GM20000 (cell line): ENCODE measurements around the gene DPP6.

Source experiments
- DNase-seq: peaks from one replicate; pipeline ENCODE4 v3.0.0; 2012; ENCODE audit warnings: low spot score
- CTCF ChIP-seq: IDR thresholded peaks from 2 replicates; pipeline ENCODE4 v1.5.1; 2012; ENCODE audit warnings: mild to moderate bottlenecking, control low read depth; ENCODE audit errors: extremely low read depth, missing control alignments

Gene DPP6

GRCh38 chr7:154794147-154794780 is 742.1 kb downstream of the DPP6 start:
- peak; percentile 45 for DNase-seq
- TF ChIP-seq CTCF = no peak

- no peak for DNase-seq
- no peak for TF ChIP-seq CTCF
Measured at GRCh38 chr7:154795014-154795413, 742.8 kb downstream of the DPP6 start.

GRCh38 chr7:154795437-154795836 is 743.2 kb downstream of the DPP6 start:
- no peak for TF ChIP-seq CTCF
- DNase-seq = no peak

GRCh38 chr7:154804449-154804848 is 752.3 kb downstream of the DPP6 start:
- no peak for TF ChIP-seq CTCF
- DNase-seq = no peak

- TF ChIP-seq CTCF = no peak
- no peak for DNase-seq
Measured at GRCh38 chr7:154812027-154812426, 759.8 kb downstream of the DPP6 start.

GRCh38 chr7:154817224-154817896 is 765.2 kb downstream of the DPP6 start:
- no peak for TF ChIP-seq CTCF
- no peak for DNase-seq

GRCh38 chr7:154827007-154827406 is 774.8 kb downstream of the DPP6 start:
- TF ChIP-seq CTCF = no peak

More at GRCh38 chr7:154827007-154827406, 774.8 kb downstream of the DPP6 start:
- no peak for DNase-seq
